NOMO-1 treated with dmso at 0.1 percent for 144 hours (cell line): ENCODE measurements around the gene USP17L24.
"Not testable (repeated sequence)": the region's sequence is repeated elsewhere in the genome, so short reads cannot be mapped to it uniquely, and the experiment has no call there.

Experiments used
- DNase-seq: peaks from one replicate; lab custom pipeline; 2025; ENCODE audit not compliant: unreplicated experiment; lab: John Stamatoyannopoulos, UW

The USP17L24 gene, protein sequence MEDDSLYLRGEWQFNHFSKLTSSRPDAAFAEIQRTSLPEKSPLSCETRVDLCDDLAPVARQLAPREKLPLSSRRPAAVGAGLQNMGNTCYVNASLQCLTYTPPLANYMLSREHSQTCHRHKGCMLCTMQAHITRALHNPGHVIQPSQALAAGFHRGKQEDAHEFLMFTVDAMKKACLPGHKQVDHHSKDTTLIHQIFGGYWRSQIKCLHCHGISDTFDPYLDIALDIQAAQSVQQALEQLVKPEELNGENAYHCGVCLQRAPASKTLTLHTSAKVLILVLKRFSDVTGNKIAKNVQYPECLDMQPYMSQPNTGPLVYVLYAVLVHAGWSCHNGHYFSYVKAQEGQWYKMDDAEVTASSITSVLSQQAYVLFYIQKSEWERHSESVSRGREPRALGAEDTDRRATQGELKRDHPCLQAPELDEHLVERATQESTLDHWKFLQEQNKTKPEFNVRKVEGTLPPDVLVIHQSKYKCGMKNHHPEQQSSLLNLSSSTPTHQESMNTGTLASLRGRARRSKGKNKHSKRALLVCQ

DNA sequence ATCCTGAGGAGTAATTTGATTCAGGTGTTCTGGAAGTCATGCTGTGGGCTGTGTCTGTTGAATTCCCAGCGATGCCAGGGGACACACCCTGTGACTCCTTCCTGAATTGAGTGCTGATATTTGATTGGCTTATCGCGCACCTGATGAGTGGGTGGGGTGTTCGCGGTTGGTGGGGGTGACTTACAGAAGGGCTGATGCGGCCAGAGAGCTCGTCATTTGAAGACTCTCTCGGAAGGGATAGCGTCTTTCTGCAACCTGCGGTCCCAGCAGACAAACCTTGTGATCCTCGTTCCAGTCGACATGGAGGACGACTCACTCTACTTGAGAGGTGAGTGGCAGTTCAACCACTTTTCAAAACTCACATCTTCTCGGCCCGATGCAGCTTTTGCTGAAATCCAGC is at the start of gene USP17L24:
Gene USP17L24 (plus strand): TSS at position 301 of the 400 bp plus-strand sequence. CDS start 0 bp downstream, at position 301.
- DNase-seq, result not testable (repeated sequence)

DNA sequence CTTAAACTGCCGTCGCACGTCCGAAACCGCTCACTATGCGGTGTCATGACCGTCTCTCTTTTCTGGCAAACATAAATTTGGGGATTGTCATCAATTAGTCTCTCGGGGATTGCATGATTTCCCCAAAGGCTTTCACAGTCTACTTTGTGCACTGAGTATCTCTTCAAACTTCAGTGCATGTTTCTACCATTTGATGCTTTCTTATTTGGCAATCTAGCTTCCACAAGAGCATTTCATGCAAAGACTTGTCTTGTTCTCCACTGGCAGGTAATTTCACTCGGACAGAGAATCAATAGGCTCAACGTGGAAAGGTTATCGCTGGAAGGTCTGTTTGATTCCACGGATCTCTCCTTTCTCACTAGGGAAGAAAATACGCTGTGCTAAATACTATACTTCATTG is 774 bp upstream of the USP17L24 start:
- DNase-seq, result not testable (repeated sequence)

DNA sequence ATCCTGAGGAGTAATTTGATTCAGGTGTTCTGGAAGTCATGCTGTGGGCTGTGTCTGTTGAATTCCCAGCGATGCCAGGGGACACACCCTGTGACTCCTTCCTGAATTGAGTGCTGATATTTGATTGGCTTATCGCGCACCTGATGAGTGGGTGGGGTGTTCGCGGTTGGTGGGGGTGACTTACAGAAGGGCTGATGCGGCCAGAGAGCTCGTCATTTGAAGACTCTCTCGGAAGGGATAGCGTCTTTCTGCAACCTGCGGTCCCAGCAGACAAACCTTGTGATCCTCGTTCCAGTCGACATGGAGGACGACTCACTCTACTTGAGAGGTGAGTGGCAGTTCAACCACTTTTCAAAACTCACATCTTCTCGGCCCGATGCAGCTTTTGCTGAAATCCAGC is 4.6 kb downstream of the USP17L24 start, which contains the start of gene USP17L25:
Gene USP17L25 (plus strand): TSS at position 301 of the 400 bp plus-strand sequence. CDS start 0 bp downstream, at position 301.
- not testable (repeated sequence) for DNase-seq

DNA sequence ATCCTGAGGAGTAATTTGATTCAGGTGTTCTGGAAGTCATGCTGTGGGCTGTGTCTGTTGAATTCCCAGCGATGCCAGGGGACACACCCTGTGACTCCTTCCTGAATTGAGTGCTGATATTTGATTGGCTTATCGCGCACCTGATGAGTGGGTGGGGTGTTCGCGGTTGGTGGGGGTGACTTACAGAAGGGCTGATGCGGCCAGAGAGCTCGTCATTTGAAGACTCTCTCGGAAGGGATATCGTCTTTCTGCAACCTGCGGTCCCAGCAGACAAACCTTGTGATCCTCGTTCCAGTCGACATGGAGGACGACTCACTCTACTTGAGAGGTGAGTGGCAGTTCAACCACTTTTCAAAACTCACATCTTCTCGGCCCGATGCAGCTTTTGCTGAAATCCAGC is 9.4 kb downstream of the USP17L24 start, which contains the start of gene USP17L26:
Gene USP17L26 (plus strand): TSS at position 301 of the 400 bp plus-strand sequence. CDS start 0 bp downstream, at position 301.
- DNase-seq, result not testable (repeated sequence)

DNA sequence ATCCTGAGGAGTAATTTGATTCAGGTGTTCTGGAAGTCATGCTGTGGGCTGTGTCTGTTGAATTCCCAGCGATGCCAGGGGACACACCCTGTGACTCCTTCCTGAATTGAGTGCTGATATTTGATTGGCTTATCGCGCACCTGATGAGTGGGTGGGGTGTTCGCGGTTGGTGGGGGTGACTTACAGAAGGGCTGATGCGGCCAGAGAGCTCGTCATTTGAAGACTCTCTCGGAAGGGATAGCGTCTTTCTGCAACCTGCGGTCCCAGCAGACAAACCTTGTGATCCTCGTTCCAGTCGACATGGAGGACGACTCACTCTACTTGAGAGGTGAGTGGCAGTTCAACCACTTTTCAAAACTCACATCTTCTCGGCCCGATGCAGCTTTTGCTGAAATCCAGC is 14.1 kb downstream of the USP17L24 start, which contains the start of gene USP17L5:
Gene USP17L5 (plus strand): TSS at position 301 of the 400 bp plus-strand sequence. CDS start 0 bp downstream, at position 301.
- not testable (repeated sequence) for DNase-seq

DNA sequence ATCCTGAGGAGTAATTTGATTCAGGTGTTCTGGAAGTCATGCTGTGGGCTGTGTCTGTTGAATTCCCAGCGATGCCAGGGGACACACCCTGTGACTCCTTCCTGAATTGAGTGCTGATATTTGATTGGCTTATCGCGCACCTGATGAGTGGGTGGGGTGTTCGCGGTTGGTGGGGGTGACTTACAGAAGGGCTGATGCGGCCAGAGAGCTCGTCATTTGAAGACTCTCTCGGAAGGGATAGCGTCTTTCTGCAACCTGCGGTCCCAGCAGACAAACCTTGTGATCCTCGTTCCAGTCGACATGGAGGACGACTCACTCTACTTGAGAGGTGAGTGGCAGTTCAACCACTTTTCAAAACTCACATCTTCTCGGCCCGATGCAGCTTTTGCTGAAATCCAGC is 18.9 kb downstream of the USP17L24 start, which contains the start of gene USP17L27:
Gene USP17L27 (plus strand): TSS at position 301 of the 400 bp plus-strand sequence. CDS start 0 bp downstream, at position 301.
- DNase-seq, result not testable (repeated sequence)

DNA sequence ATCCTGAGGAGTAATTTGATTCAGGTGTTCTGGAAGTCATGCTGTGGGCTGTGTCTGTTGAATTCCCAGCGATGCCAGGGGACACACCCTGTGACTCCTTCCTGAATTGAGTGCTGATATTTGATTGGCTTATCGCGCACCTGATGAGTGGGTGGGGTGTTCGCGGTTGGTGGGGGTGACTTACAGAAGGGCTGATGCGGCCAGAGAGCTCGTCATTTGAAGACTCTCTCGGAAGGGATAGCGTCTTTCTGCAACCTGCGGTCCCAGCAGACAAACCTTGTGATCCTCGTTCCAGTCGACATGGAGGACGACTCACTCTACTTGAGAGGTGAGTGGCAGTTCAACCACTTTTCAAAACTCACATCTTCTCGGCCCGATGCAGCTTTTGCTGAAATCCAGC is 23.6 kb downstream of the USP17L24 start, which contains the start of gene USP17L28:
Gene USP17L28 (plus strand): TSS at position 301 of the 400 bp plus-strand sequence. CDS start 0 bp downstream, at position 301.
- not testable (repeated sequence) for DNase-seq

DNA sequence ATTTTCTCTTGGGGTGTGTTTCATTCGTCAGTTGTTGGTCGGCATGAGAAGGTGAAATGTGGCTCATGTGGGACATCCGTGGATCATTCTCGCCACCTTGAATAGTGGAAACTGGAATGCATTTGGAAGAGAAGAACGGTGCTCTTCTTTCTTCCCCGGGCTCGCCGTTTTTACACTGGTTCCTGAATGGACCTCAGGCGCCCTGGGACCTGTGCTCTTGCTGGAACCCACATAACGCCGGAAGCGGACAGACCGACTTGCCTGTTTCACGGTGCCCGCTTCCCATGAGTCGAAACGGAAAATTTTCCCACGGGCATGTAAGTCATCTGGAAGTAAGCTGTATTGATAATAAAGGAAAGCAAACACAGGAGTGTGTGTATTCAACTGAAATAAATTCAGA is 25.9 kb downstream of the USP17L24 start:
- not testable (repeated sequence) for DNase-seq

DNA sequence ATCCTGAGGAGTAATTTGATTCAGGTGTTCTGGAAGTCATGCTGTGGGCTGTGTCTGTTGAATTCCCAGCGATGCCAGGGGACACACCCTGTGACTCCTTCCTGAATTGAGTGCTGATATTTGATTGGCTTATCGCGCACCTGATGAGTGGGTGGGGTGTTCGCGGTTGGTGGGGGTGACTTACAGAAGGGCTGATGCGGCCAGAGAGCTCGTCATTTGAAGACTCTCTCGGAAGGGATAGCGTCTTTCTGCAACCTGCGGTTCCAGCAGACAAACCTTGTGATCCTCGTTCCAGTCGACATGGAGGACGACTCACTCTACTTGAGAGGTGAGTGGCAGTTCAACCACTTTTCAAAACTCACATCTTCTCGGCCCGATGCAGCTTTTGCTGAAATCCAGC is 28.4 kb downstream of the USP17L24 start, which contains the start of gene USP17L29:
Gene USP17L29 (plus strand): TSS at position 301 of the 400 bp plus-strand sequence. CDS start 0 bp downstream, at position 301.
- not testable (repeated sequence) for DNase-seq

DNA sequence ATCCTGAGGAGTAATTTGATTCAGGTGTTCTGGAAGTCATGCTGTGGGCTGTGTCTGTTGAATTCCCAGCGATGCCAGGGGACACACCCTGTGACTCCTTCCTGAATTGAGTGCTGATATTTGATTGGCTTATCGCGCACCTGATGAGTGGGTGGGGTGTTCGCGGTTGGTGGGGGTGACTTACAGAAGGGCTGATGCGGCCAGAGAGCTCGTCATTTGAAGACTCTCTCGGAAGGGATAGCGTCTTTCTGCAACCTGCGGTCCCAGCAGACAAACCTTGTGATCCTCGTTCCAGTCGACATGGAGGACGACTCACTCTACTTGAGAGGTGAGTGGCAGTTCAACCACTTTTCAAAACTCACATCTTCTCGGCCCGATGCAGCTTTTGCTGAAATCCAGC is 37.9 kb downstream of the USP17L24 start, which contains the start of gene USP17L30:
Gene USP17L30 (plus strand): TSS at position 301 of the 400 bp plus-strand sequence. CDS start 0 bp downstream, at position 301.
- DNase-seq, result not testable (repeated sequence)
